HepG2 (cell line): ENCODE measurements around the gene XPO5. TPM values are rescaled to one million over a fixed set of nuclear protein-coding genes. Genes with fewer than 3 reads are reported as not detected.
A peak's percentile ranks its signal among the peaks of the same experiment; 100 is the strongest.

Experiments
- DR1 ChIP-seq: sonication (generic); formaldehyde crosslinking; IDR thresholded peaks from 2 replicates; pipeline ENCODE4 v1.8.0; 2021; ENCODE audit warnings: mild to moderate bottlenecking, missing genetic modification reagents, inconsistent platforms
- FOXA1 ChIP-seq, 2 experiments: fragments of 450-650 bp in 1 of 2; sonication (generic) in 1 of 2; formaldehyde crosslinking in 1 of 2; IDR thresholded peaks; 2 replicates each; pipeline versions ENCODE4 v1.4.0 to v1.6.1; 2016 to 2020; ENCODE audit warnings: missing genetic modification reagents in 1 of 2
- HOXA7 ChIP-seq: sonication (generic); formaldehyde crosslinking; IDR thresholded peaks from 2 replicates; pipeline ENCODE4 v1.8.1; 2022; ENCODE audit warnings: mild to moderate bottlenecking, missing genetic modification reagents, moderate library complexity
- JDP2 ChIP-seq: sonication (generic); formaldehyde crosslinking; IDR thresholded peaks from 2 replicates; pipeline ENCODE4 v1.8.1; 2022; ENCODE audit warnings: missing genetic modification reagents, borderline replicate concordance
- MLLT10 ChIP-seq: sonication (generic); formaldehyde crosslinking; IDR thresholded peaks from 2 replicates; pipeline ENCODE4 v1.4.0; 2020; ENCODE audit warnings: missing genetic modification reagents
- MYC ChIP-seq: sonication (generic); formaldehyde crosslinking; IDR thresholded peaks from 2 replicates; pipeline ENCODE4 v1.9.0; 2021; ENCODE audit warnings: missing genetic modification reagents, borderline replicate concordance
- TRIM24 ChIP-seq: sonication (generic); formaldehyde crosslinking; IDR thresholded peaks from 2 replicates; pipeline ENCODE4 v1.8.0; 2022; ENCODE audit warnings: mild to moderate bottlenecking, missing genetic modification reagents
- ZKSCAN5 ChIP-seq: sonication (generic); formaldehyde crosslinking; IDR thresholded peaks from 2 replicates; pipeline ENCODE4 v1.5.1; 2020; ENCODE audit warnings: mild to moderate bottlenecking, missing genetic modification reagents
- ZNF296 ChIP-seq: sonication (generic); formaldehyde crosslinking; conservative IDR thresholded peaks from 2 replicates; pipeline ENCODE4 v1.5.0; 2020; ENCODE audit warnings: mild to moderate bottlenecking, missing genetic modification reagents
- ZNF329 ChIP-seq: sonication (generic); formaldehyde crosslinking; IDR thresholded peaks from 2 replicates; pipeline ENCODE4 v1.9.0; 2021; ENCODE audit warnings: low read depth, mild to moderate bottlenecking, missing genetic modification reagents
- ZNF530 ChIP-seq: sonication (generic); formaldehyde crosslinking; IDR thresholded peaks from 2 replicates; pipeline ENCODE4 v1.5.0; 2020; ENCODE audit warnings: low read depth, mild to moderate bottlenecking, missing genetic modification reagents
- ZNF563 ChIP-seq: sonication (generic); formaldehyde crosslinking; IDR thresholded peaks from 2 replicates; pipeline ENCODE4 v1.8.0; 2022; ENCODE audit warnings: mild to moderate bottlenecking, moderate library complexity, missing genetic modification reagents
- ZNF605 ChIP-seq: sonication (generic); formaldehyde crosslinking; IDR thresholded peaks from 2 replicates; pipeline ENCODE4 v1.8.0; 2022; ENCODE audit warnings: mild to moderate bottlenecking, missing genetic modification reagents
- polyA plus RNA-seq, 8 experiments: library from polyadenylated mRNA; depleted of rRNA in 3 of 8; stranded (reverse) in 7 of 8; unstranded in 1 of 8; fragments of >200 nt; fragmentation: Illumina TruSeq in 4 of 8; extraction: Trizol in 4 of 8; gene quantifications; 2 replicates each; pipeline versions ENCODE4 v1.2.1 to v1.2.3, GENCODE V29; 2011 to 2016; ENCODE audit warnings: low read depth in 4 of 8, missing spikeins in 1 of 8, mixed read lengths in 1 of 8; ENCODE audit not compliant: insufficient read depth in 1 of 8
- total RNA-seq, 5 experiments: library from RNA; depleted of rRNA; stranded (reverse); fragments of >200 nt; fragmentation: Illumina TruSeq; extraction: Trizol; gene quantifications; 2 replicates each; pipeline ENCODE4 v1.2.3, GENCODE V29; 2016; ENCODE audit warnings: low read depth in 1 of 5
- TF ChIP-seq, protein P1 (sequence below): sonication (generic); formaldehyde crosslinking; IDR thresholded peaks from 2 replicates; pipeline ENCODE4 v1.5.0; 2020; ENCODE audit warnings: mild to moderate bottlenecking, missing genetic modification reagents, borderline replicate concordance
- TF ChIP-seq, protein P2 (sequence below): sonication (generic); formaldehyde crosslinking; IDR thresholded peaks from 2 replicates; pipeline ENCODE4 v1.5.1; 2020; ENCODE audit warnings: missing genetic modification reagents, mild to moderate bottlenecking, borderline replicate concordance

The XPO5 gene
- total and polyA plus RNA-seq, 2 of the 13 experiments (the other 11 are each of a cell fraction or from before 2014, with no cell fraction given) = 52.2 to 68.0 TPM

DNA sequence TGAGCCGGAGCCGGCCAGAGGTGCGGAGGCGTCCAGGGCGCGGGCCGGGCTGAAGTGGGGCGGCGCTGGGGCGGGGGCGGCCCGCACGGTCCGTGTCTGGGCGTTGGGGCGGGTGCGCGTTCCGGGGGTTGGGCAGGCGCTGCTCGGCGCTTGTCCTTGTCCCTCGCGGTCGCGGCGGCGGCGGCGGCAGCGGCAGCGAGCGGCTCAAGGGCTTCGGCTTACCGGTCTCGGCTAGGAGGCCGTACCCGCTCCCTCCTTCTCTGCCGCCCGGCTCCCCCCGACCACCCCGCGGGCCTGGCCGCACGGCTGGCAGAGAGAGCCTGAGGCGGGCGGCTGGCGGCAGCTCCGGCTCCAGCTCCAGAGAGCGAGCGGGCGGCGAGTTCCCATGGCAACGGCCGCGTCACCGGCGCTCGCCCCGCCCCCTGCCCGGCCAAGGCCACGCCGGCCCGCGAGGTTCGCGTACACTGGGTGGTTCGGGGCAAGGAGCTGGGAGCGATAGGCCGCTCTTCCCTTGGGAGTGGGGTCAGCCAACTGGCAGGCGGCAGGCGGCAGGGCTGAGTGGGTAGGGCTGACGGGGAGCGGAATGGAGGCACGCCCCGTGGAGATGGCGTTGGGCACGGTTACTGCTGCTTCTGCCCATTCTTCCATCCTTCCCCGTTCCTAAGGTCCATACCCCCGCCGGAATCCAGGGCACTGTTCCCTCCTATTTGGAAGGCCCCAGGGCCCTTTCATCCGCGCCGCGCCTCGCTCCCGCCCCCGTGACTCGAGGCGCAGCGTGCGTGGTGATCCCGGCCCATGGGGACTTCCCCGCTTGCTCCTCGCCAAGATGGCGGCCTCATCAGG lies 65.6 kb downstream of the XPO5 start, which contains the start of gene LRRC73 (continued):
- TF ChIP-seq, protein P1, sequence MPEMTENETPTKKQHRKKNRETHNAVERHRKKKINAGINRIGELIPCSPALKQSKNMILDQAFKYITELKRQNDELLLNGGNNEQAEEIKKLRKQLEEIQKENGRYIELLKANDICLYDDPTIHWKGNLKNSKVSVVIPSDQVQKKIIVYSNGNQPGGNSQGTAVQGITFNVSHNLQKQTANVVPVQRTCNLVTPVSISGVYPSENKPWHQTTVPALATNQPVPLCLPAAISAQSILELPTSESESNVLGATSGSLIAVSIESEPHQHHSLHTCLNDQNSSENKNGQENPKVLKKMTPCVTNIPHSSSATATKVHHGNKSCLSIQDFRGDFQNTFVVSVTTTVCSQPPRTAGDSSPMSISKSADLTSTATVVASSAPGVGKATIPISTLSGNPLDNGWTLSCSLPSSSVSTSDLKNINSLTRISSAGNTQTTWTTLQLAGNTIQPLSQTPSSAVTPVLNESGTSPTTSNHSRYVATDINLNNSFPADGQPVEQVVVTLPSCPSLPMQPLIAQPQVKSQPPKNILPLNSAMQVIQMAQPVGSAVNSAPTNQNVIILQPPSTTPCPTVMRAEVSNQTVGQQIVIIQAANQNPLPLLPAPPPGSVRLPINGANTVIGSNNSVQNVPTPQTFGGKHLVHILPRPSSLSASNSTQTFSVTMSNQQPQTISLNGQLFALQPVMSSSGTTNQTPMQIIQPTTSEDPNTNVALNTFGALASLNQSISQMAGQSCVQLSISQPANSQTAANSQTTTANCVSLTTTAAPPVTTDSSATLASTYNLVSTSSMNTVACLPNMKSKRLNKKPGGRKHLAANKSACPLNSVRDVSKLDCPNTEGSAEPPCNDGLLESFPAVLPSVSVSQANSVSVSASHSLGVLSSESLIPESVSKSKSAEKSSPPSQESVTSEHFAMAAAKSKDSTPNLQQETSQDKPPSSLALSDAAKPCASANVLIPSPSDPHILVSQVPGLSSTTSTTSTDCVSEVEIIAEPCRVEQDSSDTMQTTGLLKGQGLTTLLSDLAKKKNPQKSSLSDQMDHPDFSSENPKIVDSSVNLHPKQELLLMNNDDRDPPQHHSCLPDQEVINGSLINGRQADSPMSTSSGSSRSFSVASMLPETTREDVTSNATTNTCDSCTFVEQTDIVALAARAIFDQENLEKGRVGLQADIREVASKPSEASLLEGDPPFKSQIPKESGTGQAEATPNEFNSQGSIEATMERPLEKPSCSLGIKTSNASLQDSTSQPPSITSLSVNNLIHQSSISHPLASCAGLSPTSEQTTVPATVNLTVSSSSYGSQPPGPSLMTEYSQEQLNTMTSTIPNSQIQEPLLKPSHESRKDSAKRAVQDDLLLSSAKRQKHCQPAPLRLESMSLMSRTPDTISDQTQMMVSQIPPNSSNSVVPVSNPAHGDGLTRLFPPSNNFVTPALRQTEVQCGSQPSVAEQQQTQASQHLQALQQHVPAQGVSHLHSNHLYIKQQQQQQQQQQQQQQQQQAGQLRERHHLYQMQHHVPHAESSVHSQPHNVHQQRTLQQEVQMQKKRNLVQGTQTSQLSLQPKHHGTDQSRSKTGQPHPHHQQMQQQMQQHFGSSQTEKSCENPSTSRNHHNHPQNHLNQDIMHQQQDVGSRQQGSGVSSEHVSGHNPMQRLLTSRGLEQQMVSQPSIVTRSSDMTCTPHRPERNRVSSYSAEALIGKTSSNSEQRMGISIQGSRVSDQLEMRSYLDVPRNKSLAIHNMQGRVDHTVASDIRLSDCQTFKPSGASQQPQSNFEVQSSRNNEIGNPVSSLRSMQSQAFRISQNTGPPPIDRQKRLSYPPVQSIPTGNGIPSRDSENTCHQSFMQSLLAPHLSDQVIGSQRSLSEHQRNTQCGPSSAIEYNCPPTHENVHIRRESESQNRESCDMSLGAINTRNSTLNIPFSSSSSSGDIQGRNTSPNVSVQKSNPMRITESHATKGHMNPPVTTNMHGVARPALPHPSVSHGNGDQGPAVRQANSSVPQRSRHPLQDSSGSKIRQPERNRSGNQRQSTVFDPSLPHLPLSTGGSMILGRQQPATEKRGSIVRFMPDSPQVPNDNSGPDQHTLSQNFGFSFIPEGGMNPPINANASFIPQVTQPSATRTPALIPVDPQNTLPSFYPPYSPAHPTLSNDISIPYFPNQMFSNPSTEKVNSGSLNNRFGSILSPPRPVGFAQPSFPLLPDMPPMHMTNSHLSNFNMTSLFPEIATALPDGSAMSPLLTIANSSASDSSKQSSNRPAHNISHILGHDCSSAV (CRISPR knock-in tag) = no peak
- TF ChIP-seq JDP2 (no peak), HOXA7 (CRISPR knock-in tag) (no peak), FOXA1 (IDR thresholded peaks at IDR 0.05) (no peak), FOXA1 (CRISPR knock-in tag; IDR thresholded peaks at IDR 0.05) (peak; percentile 38; the same call in 1 of the 2 replicates), ZNF329 (no peak), ZNF605 (CRISPR knock-in tag) (no peak), ZNF296 (no peak), ZKSCAN5 (CRISPR knock-in tag) (no peak), ZNF530 (CRISPR knock-in tag) (no peak; the same call in 1 of the 2 replicates), MYC (CRISPR knock-in tag) (no peak), ZNF563 (CRISPR knock-in tag) (peak; percentile 70; the same call in 1 of the 2 replicates), DR1 (CRISPR knock-in tag) (peak; percentile 67; the same call in 1 of the 2 replicates), TRIM24 (CRISPR knock-in tag) (no peak), MLLT10 (CRISPR knock-in tag) (no peak)
- TF ChIP-seq, protein P2, sequence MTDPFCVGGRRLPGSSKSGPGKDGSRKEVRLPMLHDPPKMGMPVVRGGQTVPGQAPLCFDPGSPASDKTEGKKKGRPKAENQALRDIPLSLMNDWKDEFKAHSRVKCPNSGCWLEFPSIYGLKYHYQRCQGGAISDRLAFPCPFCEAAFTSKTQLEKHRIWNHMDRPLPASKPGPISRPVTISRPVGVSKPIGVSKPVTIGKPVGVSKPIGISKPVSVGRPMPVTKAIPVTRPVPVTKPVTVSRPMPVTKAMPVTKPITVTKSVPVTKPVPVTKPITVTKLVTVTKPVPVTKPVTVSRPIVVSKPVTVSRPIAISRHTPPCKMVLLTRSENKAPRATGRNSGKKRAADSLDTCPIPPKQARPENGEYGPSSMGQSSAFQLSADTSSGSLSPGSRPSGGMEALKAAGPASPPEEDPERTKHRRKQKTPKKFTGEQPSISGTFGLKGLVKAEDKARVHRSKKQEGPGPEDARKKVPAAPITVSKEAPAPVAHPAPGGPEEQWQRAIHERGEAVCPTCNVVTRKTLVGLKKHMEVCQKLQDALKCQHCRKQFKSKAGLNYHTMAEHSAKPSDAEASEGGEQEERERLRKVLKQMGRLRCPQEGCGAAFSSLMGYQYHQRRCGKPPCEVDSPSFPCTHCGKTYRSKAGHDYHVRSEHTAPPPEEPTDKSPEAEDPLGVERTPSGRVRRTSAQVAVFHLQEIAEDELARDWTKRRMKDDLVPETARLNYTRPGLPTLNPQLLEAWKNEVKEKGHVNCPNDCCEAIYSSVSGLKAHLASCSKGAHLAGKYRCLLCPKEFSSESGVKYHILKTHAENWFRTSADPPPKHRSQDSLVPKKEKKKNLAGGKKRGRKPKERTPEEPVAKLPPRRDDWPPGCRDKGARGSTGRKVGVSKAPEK (CRISPR knock-in tag) = no peak
